ENCODE results near the gene IZUMO1R. TPM values are rescaled to one million over a fixed set of nuclear protein-coding genes. Genes with fewer than 3 reads are reported as not detected.
"Not testable (repeated sequence)": the region's sequence is repeated elsewhere in the genome, so short reads cannot be mapped to it uniquely, and the experiment has no call there.

IZUMO1R gene
- polyA plus RNA-seq, 3 donors = not detected

DNA sequence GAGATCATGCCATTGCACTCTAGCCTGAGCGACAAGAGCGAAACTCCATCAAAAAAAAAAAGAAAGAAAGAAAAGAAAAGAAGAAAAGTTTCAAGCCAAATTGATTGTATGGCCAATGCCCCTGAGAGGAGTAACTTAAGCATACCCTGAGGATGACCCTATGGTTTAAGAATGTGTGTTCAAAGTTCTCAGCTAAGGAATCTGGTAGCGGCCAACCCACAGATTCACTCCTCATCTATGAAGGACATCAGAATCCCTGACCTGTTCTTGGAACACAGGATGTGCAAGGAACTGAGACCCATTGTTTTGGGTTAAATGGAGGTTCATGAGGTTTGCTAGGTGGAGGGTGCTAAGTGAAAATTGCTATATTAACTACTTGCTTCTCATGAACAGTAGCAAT is 18.1 kb downstream of the IZUMO1R start:
- DNase-seq (ENCODE audit: low read depth in 3 of 3, low spot score in 2 of 3) = no peak

DNA sequence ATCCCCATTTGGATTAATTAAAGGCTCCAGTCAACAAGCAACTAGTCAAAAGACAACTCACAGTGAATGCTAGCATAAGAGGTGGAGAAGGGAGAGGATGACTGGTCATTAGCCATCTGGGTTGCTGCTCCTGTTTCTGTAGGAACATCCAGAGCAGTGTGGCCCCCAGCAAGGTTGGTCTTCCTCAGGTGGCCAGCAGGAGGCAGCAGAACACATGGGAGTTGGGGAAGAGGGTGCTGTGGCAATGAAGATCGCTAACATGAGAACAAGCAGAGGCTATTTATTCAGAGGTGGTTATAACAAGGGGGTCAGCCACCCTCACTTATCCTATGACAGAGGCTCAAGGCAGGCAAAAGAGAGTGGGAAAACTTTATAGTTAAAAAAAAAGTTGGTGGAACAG is 21.3 kb downstream of the IZUMO1R start:
- DNase-seq (ENCODE audit: low read depth in 3 of 3, low spot score in 2 of 3) = no peak

DNA sequence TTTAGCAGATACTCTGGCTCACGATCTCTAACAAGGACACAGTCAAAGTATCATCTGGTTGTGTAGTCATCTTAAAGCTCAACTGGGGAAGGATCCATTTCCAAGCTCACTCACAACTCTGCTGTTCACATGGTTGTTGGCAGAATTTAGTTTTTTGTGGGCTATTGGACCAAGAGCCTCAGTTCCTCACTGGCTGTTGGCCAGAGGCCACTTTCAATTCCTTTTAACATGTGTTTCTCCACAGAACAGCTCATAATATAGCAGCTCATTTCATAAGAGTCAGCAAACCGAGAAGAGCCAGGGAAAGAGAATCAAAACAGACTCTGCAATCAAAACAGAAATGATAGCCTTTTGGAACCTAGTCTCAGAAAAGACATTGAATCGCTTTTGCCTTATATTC is 22.6 kb downstream of the IZUMO1R start:
- DNase-seq (ENCODE audit: low read depth in 3 of 3, low spot score in 2 of 3) = no peak

DNA sequence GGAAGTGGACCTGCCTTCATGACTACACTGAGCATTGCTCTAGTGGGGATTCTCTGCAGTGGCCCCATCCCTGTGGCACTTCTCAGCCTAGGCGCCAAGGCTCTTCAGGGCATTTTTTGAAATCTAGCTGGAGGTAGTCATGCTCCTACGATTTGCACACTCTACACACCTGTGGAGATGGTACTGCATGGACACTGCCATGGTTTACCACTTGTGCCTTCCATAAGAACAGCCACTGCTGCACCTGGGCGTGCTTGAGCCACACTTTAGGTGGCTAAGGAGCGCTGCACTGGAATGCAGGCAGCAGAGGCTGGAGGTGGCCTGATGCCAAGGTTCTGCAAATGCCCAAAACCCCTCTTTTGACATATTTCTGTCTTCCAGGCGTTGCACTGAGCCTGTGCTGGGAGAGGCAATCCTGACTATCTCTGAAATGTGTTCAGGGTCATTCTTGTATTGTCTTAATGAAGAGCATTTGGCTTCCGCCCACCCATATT is 24.3 kb downstream of the IZUMO1R start:
- no peak for DNase-seq (ENCODE audit: low read depth in 3 of 3, low spot score in 2 of 3)

DNA sequence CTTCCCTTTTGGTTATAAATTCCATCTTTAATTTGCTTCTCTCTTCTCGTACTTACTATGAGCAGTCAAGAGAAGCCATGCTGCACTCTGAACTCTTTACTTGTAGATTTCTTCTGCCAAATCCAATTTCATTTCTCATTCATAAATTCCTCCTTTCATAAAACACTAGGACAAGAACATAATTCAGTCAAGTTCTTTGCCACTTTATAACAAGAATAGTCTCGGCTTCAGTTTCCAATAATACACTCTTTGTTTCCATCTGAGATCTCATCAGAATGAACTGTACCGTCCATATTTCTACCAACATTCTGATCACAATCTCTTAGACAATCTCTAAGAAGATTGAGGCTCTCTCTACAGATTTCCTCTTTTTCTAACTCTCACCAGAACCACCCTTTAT is 25.1 kb downstream of the IZUMO1R start:
- DNase-seq (ENCODE audit: low read depth in 3 of 3, low spot score in 2 of 3) = no peak

DNA sequence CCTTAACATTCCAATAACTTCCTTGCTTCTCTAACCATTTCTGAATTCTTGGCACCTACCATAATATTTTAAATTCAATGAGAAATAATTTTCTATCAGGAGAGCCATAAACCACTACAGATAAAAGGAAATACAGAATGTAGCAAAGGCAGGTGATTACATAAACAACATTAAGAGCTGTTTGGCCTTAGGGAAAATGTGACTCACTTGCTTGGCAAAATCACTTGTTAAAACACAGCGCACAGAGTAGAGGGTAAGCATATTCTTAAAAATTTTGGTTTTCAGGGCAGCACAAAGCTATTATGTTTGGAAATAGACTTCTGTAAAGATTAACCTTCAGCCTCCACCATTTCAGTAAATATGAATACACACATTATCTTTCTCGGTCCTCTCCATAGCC is 26.4 kb downstream of the IZUMO1R start:
- no peak for DNase-seq (ENCODE audit: low read depth in 3 of 3, low spot score in 2 of 3)

DNA sequence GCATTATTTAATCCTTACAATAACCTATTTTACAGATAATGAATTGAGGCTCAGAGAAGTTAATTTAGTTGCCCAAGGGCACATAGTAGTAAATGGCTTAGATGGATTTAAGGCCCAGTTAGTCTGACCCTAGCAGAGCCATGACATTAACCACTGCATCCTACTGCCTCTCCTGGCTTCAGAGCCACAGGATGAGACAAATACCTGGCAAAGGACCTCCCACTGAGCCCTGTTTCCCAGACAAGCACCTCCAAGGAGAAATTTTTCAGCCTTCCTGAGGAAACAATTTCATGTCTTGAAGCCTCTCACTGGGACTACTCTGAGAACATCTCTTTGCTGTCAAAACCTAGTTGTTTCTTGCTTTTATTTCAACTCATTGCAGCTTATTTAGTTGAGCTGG is 28.4 kb downstream of the IZUMO1R start:
- no peak for DNase-seq (ENCODE audit: low read depth in 3 of 3, low spot score in 2 of 3)

DNA sequence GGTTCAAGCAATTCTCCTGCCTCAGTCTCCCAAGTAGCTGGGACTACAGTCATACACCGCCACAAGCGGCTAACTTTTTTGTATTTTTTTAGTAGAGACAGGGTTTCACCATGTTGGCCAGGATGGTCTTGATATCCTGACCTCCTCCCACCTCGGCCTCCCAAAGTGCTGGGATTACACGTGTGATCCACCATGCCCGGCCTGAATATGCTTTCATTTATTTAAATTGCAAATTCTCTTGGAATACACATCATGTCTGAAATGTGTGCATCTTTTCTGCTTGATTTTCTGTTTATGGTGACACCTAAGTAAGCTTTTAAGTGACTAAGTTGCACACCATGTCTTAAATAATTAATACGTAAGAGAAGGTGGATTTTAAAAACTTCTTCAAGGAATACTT is 31.7 kb downstream of the IZUMO1R start:
- no peak for DNase-seq (ENCODE audit: low read depth in 3 of 3, low spot score in 2 of 3)

DNA sequence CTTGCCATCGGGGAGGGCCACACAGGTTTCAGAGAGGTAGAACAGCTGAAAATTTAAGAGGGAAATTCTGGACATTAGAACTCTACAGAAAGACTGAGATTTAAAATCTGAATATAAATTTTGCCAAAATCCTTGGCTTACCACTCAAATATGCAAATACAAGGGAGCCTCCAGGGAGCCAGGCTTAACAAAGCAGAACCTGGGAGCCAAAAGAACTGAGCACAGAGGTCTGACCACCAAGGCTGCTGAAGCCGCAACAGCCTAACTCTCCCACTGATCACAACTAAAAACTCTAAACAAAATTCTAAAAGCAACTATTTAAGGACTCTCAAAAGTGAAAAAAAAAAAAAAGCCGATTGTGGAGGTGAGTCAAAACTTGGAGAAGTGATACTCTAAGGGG is 34.3 kb downstream of the IZUMO1R start:
- no peak for DNase-seq (ENCODE audit: low read depth in 3 of 3, low spot score in 2 of 3)

DNA sequence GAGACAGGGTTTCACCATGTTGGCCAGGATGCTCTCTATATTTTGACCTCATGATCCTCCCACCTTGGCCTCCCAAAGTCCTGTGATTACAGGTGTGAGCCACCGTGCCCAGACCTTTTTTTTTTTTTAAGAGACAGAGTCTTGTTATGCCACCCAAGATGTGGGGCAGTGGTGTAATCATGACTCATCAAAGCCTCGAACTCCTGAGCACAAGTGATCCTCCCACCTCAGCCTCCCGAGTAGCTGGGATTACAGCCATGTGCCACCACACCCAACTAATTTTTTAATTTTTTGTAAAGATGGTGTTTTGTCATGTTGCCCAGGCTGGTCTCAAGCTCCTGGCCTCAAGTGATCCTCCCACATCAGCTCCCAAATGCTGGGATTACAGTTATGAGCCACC is 37.9 kb downstream of the IZUMO1R start:
- DNase-seq (ENCODE audit: low read depth in 3 of 3, low spot score in 2 of 3) = no peak

DNA sequence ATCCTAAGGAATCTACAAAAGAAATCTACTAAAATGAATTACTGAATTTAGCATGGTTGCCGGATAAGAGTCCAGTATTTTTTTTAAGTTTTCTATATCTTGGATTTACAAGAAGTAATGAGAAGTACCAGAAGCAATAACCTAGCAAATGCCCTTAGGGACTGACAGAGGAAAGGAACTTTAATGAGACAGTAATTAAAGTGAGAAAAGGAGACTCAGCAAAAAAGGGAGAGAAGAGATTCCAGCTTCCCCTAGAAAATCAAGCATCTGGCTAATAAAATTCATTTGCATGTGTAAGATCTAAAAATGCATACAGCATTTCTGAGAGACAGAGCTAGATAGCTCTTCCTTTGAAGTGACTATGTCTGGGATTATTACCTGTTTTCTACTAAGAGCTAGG is 39.1 kb downstream of the IZUMO1R start:
- DNase-seq (ENCODE audit: low read depth in 3 of 3, low spot score in 2 of 3) = no peak

DNA sequence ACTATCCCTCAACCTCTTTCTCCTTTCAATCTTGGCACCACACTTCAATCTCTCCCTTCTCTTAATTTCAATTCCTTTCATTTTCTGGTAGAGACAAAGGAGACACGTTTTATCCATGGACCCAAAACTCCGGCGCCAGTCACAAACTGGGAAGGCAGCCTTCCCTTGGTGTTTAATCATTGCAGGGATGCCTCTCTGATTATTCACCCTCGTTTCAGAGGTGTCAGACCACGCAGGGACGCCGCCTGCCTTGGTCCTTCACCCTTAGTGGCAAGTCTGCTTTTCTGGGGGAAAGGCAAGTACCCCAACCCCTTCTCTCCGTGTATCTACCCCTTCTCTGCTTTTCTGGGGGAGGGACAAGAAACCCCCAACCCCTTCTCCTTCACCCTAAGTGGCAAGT is 41.9 kb downstream of the IZUMO1R start:
- not testable (repeated sequence) for DNase-seq (ENCODE audit: low read depth in 3 of 3, low spot score in 2 of 3)

DNA sequence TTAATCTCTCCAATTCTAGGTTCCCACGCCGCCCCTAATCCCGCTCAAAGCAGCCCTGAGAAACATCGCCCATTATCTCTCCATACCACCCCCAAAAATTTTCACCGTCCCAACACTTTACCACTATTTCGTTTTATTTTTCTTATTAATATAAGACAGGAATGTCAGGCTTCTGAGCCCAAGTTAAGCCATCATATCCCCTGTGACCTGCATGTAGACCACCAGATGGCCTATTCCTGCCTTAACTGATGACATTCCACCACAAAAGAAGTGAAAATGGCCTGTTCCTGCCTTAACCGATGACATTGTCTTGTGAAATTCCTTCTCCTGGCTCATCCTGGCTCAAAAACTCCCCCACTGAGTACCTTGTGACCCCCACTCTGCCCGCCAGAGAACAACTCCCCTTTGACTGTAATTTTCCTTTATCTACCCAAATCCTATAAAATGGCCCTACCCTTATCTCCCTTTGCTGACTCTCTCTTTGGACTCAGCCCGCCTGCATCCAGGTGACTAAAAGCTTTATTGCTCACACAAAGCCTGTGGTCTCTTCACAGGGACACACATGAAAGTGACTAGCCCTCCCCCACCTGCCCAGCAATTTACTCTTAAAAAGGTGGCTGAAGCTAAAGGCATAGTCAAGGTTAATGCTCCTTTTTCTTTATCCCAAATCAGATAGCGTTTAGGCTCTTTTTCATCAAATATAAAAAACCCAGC is 46.6 kb downstream of the IZUMO1R start:
- DNase-seq (ENCODE audit: low read depth in 3 of 3, low spot score in 2 of 3) = not testable (repeated sequence)

Other genes with a start within 250 kb of the IZUMO1R start
- 10 to 100 TPM; 25.4 to 27.9 (median 27.6) TPM for gene PANX1, start 175.7 kb upstream of the IZUMO1R start, polyA plus RNA-seq (ENCODE audit: insufficient read length in 3 of 3)
- under 1 TPM; 0.61 to 0.79 (median 0.67) TPM for gene GPR83, start 96.8 kb downstream of the IZUMO1R start, polyA plus RNA-seq (ENCODE audit: insufficient read length in 3 of 3)
- 10 to 100 TPM; 27.1 to 28.0 (median 27.8) TPM for gene MRE11, start 189.3 kb downstream of the IZUMO1R start, polyA plus RNA-seq (ENCODE audit: insufficient read length in 3 of 3)
- 10 to 100 TPM; 27.5 to 35.6 (median 33.7) TPM for gene ANKRD49, start 189.4 kb downstream of the IZUMO1R start, polyA plus RNA-seq (ENCODE audit: insufficient read length in 3 of 3)
- gene C11orf97, start 207.9 kb downstream of the IZUMO1R start, polyA plus RNA-seq (ENCODE audit: insufficient read length in 3 of 3) = under 1 TPM; 0.25 to 0.39 (median 0.29) TPM
- gene FUT4, start 239.3 kb downstream of the IZUMO1R start, polyA plus RNA-seq (ENCODE audit: insufficient read length in 3 of 3) = 1 to 10 TPM; 5.1 to 5.6 (median 5.3) TPM